Measurements from ENCODE around the gene XRCC6. TPM values are rescaled to one million over a fixed set of nuclear protein-coding genes. Genes with fewer than 3 reads are reported as not detected.
A peak's percentile ranks its signal among the peaks of the same experiment; 100 is the strongest.

The XRCC6 gene
- total and polyA plus RNA-seq, 12 donors: 122 to 498 (median 240) TPM

DNA sequence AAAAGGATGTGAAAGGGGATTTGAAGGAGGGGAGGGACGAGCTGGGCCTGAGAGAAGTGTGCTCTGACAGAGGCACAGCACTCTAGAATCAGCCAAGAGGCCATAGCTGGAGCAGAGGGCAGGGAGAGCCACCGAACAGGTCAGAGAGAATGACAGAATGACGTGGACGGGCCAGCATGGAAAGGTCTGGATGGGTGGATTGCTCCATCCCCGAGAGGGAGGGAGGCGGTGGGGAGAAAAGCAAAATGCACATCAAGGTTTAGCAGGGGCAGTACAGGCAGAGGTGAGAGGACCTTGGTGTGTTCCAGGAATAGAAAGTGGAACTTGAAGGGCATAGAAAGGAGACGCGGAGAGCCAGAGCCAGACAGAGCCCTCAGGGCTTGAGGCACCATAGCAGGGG is 38.4 kb upstream of the XRCC6 start:
- Histone ChIP-seq H3K4me3 (no peak overlapping the region), H3K9me3 (replicated peaks in 1 of 3) (no peaks in the 10 kb centered on the region), H3K27ac (peak overlapping the region; percentile 0 to 90 (median 60)), H3K27me3 (no peaks in the 10 kb centered on the region), H3K4me1 (replicated peaks in 1 of 2) (peaks cover 22 to 28% of the 10 kb centered on the region in 2 donors), H3K36me3 (replicated peaks in 1 of 2) (peaks cover 0 to 30% of the 10 kb centered on the region in 2 donors)
- TF ChIP-seq, protein P1, sequence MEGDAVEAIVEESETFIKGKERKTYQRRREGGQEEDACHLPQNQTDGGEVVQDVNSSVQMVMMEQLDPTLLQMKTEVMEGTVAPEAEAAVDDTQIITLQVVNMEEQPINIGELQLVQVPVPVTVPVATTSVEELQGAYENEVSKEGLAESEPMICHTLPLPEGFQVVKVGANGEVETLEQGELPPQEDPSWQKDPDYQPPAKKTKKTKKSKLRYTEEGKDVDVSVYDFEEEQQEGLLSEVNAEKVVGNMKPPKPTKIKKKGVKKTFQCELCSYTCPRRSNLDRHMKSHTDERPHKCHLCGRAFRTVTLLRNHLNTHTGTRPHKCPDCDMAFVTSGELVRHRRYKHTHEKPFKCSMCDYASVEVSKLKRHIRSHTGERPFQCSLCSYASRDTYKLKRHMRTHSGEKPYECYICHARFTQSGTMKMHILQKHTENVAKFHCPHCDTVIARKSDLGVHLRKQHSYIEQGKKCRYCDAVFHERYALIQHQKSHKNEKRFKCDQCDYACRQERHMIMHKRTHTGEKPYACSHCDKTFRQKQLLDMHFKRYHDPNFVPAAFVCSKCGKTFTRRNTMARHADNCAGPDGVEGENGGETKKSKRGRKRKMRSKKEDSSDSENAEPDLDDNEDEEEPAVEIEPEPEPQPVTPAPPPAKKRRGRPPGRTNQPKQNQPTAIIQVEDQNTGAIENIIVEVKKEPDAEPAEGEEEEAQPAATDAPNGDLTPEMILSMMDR (IDR thresholded peaks at IDR 0.05): no peak
- peak in 1 of 2 donors; percentile 14 for TF ChIP-seq POLR2A (IDR thresholded peaks at IDR 0.05)
- 35 to 58% (median 55%) methylated on average over 8 of the region's 8 CpGs for WGBS, 4 donors
- intact Hi-C loops (cut with DNase I): no loop called here
- peak; percentile 68 to 87 (median 73) for DNase-seq

DNA sequence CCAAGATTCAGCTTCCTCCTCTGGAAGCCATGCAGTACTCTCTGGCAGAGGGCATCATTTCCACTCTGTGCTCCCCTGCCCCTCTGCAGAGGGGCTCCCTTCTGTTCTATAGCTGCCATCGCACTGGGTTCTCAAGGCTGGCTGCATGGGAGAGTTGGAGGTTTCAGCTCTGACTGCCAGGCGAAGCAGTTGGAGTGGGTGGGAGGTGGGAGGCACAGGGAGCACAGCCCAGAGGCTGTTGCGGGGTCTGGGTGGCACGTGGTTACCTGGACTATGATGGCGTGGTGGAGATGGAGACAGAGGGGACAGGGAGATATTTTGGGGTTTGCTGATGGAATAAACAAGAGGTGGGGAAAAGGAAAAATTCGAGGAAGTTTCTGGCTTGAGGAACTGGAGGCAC is 36.2 kb upstream of the XRCC6 start:
- peaks cover 14 to 22% of the 10 kb centered on the region in 2 donors for H3K4me1 ChIP-seq (replicated peaks in 1 of 2)
- no peak overlapping the region for H3K4me3 ChIP-seq
- intact Hi-C loops (cut with DNase I): no loop called here
- DNase-seq: no peak
- no peak overlapping the region for H3K27ac ChIP-seq
- no peaks in the 10 kb centered on the region for H3K9me3 ChIP-seq (replicated peaks in 1 of 3)
- WGBS, 4 donors: 88 to 97% (median 92%) methylated on average over 6 of the region's 6 CpGs
- no peak for TF ChIP-seq POLR2A (IDR thresholded peaks at IDR 0.05)
- no peaks in the 10 kb centered on the region for H3K27me3 ChIP-seq
- peaks cover 0 to 30% of the 10 kb centered on the region in 2 donors for H3K36me3 ChIP-seq (replicated peaks in 1 of 2)

DNA sequence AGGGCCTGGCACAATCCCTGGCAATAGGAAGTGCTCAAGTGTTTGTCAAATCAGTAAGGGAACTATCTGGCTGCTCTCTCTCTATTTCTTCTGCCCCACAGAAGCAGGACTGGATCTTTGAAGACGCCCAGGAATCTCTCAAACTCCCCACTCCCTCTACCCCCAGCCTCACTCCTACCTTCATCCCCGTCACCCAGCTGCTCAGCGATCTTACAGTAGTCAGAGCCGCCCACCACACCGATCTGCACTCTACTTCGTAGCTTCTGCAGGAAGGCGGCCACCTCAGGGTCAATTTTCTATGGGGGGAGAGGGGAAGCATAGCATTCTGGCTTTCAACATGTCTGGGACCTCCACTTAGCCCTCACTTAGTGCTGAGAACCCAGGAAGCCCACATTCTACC is 35.2 kb upstream of the XRCC6 start:
- no peak overlapping the region for H3K27ac ChIP-seq
- H3K9me3 ChIP-seq (replicated peaks in 1 of 3): no peaks in the 10 kb centered on the region
- TF ChIP-seq, protein P1 (IDR thresholded peaks at IDR 0.05): no peak
- TF ChIP-seq POLR2A (IDR thresholded peaks at IDR 0.05): no peak
- DNase-seq: no peak
- peaks cover 8 to 15% of the 10 kb centered on the region in 2 donors for H3K4me1 ChIP-seq (replicated peaks in 1 of 2)
- no peaks in the 10 kb centered on the region for H3K27me3 ChIP-seq
- no peak overlapping the region for H3K4me3 ChIP-seq
- intact Hi-C loops (cut with DNase I): no loop called here
- H3K36me3 ChIP-seq (replicated peaks in 1 of 2): peaks cover 0 to 30% of the 10 kb centered on the region in 2 donors
- WGBS, 4 donors: 95 to 99% (median 97%) methylated on average over 7 of the region's 7 CpGs

DNA sequence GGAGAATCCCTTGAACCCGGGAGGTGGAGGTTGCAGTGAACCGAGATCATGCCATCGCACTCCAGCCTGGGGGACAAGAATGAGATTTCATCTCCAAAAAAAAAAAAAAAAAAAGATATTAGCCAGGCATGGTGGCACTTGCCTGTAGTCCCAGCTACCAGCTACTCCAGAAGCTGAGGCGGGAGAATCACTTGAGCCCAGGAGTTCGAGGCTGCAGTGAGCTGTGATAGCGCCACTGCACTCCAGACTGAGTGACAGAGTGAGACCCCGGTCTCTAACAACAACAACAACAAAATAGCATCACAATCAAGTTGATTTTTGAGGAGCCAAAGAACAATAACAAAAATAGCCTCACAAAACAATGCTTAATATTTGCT is 33.8 kb upstream of the XRCC6 start:
- H3K9me3 ChIP-seq (replicated peaks in 1 of 3): no peaks in the 10 kb centered on the region
- H3K4me3 ChIP-seq: no peak overlapping the region
- H3K36me3 ChIP-seq (replicated peaks in 1 of 2): peaks cover 0 to 19% of the 10 kb centered on the region in 2 donors
- 88 to 95% (median 94%) methylated on average over 7 of the region's 7 CpGs for WGBS, 4 donors
- TF ChIP-seq POLR2A (IDR thresholded peaks at IDR 0.05): no peak
- TF ChIP-seq, protein P1 (IDR thresholded peaks at IDR 0.05): no peak
- DNase-seq: peak in 1 of 7 donors; percentile 13
- peak overlapping the region in 3 of 5 donors; percentile 6 to 91 (median 82) for H3K27ac ChIP-seq
- H3K27me3 ChIP-seq: no peaks in the 10 kb centered on the region
- H3K4me1 ChIP-seq (replicated peaks in 1 of 2): peaks cover 8 to 15% of the 10 kb centered on the region in 2 donors
- intact Hi-C loops (cut with DNase I): no loop called here

Measured in adrenal gland (tissue), 12 donors.